ENCODE data around the gene PACS2.

PACS2 gene

GRCh38 chr14:105369653-105370040, 55.1 kb downstream of the PACS2 start:
- no peak for DNase-seq (ENCODE audit: low read depth)

DNA sequence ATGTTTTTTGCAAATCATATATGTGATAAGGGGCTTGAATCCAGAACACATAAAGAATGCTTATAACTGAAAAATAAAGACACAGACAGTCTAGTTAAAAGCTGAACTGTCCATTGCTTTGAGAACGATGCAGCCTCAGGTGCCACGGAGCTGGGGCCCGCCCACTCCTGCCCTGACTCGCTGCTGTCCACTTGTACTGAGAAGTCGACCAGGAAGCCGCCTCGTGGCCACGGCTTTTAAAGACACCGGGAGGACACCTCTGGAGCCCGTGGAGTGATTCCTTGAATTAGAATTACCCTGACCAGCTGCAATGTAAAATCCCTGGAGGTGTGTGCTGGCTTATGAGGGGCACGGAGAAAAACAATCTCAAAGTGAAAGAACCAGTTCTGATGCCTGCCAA, 59.8 kb downstream of the PACS2 start:
- no peak for DNase-seq (ENCODE audit: low read depth)

DNA sequence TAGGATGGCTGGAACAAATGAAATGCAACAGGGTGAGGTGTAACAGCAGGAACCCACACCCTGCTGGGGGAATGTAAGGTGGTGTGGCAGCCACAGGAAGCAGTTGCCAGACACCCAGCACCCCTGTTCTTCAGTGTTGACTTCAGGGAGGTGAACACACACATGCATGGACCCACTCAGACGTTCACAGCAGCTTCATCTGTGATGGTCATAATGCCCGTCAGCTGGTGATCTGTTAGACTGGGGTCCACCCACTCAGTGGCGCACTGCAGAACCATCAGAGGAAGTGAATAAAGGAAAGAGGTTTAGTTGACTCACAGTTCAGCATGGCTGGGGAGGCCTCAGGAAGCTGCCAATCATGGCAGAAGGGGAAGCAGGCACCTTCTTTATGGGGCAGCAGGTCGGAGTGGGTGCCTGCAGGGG, 61.1 kb downstream of the PACS2 start:
- peak; percentile 12 for DNase-seq (ENCODE audit: low read depth)

DNA sequence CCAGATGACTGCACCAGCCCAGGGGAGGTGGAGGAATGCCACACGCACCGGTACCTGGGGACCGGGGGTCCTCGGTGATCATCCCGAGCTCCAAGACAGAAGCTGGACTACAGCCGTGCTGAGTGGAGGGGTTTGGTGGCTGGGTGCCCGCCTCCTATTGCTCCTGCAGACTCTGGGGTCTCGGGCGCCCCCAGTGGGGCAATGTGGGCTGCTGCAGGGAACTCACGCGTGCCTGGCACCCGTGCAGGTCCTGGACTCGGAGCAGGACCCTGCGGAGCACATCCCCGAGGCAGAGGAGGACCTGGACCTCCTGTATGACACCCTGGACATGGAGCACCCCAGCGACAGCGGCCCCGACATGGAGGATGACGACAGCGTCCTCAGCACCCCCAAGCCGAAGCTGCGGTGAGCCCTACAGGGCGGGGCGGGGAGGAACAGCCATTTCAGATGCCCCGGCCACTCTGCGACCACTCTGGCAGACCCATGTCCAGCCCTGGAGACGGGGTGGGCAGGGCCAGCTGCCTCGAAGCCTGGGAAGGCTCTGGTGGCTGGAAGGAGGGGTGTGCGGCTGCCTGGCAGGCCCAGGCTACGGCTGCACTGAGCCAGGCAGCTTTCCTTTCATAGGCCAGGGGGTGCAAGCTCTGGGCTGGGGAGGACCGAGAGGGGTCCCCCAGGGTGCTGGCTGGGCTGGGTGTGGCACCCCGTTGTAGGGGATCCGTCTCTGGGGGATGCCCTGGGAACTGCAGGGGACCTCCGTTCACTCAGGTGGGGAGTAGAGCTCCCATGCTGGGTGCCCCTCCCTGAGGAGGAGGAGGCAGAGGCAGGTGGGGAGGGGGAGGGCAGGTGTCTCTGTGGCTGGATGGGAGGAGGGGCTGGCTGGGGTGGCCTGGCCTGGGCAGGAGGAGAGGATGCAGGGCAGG, 62.2 kb downstream of the PACS2 start:
- DNase-seq (ENCODE audit: low read depth) = no peak

- DNase-seq (ENCODE audit: low read depth) = no peak
Observed at GRCh38 chr14:105377555-105378182, 63.1 kb downstream of the PACS2 start.

DNA sequence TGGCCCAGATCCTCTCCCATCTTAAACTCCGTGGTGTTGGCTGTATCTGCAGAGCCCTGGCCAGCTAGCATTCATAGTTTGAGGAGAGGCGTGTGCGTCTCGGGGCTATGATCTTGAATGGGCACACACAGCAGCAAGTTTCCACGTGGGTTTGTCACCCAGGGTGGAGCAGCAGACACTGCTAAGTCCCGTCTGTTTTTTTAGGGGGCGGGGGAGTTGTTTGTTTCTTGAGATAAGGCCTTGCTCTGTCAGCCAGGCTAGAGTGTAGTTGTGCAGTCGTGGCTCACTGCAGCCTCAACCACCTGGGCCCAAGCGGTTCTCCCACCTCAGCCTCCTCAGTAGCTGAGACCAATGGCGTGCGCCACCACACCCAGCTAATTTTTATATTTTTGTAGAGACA, 63.7 kb downstream of the PACS2 start:
- no peak for DNase-seq (ENCODE audit: low read depth)

GRCh38 chr14:105378873-105379685, 64.5 kb downstream of the PACS2 start:
- no peak for DNase-seq (ENCODE audit: low read depth)

DNA sequence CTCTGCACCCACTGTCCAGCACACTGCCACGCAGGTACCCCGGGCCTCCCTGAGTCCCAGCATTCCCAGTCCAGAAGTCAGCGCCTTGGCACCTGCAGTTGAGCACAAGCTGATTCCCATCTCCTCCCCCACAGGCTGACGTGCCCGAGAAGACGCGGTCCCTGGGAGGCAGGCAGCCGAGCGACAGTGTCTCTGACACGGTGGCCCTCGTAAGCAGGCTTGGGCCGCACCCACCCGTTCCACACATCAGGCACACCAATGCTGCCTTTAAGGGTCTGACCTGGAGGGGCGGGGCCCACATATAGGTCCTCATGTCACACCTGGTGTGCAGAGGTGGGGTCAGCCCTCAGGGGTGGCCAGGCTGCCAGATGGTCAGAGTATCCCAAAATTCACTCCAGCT, 65.4 kb downstream of the PACS2 start:
- DNase-seq (ENCODE audit: low read depth) = no peak

- DNase-seq (ENCODE audit: low read depth) = no peak
Observed at GRCh38 chr14:105380756-105381155, 66.2 kb downstream of the PACS2 start.

DNA sequence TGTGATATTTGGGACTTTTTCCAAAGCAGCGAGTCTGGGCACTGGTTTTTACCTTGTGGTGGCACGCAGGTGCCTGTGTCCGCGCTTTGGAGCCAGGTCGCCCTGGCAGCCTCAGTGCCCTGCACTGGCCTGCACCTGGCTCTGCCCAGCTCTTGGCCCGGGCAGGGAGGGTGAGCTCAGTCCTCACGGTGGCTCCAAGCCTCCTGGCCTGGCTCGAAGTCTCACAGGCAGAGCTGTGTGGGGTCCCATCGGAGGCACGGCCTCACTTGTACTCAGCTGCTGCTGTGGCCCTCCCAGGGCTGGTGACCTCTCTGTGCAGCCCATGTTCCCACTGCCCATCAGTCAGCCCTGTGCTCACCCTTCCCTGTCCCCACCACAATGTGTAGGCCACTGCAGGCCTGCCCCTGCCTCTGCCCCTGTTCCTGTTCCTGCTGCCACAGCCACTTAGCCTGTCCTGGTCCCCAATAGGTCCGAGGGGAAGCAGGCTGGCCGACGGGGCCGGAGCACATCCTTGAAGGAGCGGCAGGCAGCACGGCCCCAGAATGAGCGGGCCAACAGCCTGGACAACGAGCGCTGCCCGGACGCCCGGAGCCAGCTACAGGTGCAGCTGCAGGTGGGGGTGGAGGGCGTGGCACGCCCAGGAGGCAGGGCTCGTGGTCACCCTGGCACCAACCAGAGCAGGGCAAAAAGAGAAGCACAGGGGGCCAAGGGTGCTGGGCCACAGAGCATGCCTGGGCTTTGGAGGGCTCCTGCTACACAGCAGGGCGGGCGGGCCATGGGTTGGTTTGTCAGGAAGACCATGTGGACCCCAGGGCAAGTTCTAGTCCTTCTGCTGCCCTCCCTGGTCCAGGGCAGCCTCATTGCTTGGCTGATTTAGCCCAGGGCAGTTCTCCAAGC, 67.1 kb downstream of the PACS2 start:
- DNase-seq (ENCODE audit: low read depth) = no peak

DNA sequence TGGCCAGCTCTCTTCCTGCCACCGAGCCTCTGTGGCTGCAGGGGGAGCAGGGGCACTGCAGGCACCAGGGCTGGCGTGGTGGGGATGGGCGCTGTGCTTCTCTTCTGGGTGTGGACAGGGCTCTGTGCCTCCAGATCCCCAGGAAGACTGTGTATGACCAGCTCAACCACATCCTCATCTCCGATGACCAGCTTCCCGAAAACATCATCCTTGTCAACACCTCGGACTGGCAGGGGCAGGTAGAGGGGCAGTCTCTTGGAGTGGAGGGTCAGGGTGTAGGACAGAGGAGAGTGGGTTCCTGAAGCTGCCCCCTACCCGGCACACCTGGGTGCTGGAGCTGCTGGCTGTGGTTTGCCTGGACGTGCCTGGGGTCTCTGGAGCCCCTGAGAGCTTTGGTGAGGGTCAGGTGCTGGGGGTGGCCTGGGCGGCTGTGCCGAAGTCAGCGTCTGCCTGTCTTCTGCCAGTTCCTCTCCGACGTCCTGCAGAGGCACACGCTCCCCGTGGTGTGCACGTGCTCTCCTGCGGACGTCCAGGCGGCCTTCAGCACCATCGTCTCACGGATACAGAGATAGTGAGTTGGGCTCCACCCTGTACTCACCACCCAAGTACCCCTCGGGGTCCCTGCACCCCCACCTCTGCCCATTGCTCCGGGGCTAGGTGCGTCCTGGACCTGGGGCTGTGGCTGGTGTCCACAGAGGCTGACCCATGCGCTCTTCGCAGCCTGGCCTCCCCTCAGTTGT, 68.0 kb downstream of the PACS2 start:
- DNase-seq (ENCODE audit: low read depth) = no peak

DNA sequence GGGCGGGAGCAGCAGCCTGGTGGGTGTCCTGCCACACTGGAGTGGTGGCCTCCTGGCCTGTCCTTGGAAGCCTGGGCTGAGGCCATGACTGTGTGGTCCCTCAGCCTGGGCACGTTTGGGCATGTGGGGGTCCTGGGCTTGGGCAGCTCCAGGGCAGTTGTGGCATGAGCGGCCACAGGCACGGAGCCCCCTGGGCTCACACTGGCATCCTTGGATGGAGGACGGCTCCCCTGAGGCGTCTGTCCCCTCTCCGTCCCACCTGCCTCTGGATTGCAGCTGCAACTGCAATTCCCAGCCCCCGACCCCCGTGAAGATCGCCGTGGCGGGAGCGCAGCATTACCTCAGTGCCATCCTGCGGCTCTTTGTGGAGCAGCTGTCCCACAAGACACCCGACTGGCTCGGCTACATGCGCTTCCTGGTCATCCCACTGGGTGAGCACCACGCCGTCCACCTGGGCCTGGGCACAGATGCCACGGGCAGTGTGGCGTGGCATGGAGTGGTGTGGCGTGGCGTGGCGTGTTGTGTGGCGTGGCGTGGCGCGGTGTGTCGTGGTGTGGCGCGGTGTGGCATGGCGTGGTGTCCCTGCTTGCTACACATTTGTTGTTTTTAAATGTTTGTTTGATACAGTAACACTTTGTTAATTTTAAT, 68.7 kb downstream of the PACS2 start:
- DNase-seq (ENCODE audit: low read depth) = no peak

DNA sequence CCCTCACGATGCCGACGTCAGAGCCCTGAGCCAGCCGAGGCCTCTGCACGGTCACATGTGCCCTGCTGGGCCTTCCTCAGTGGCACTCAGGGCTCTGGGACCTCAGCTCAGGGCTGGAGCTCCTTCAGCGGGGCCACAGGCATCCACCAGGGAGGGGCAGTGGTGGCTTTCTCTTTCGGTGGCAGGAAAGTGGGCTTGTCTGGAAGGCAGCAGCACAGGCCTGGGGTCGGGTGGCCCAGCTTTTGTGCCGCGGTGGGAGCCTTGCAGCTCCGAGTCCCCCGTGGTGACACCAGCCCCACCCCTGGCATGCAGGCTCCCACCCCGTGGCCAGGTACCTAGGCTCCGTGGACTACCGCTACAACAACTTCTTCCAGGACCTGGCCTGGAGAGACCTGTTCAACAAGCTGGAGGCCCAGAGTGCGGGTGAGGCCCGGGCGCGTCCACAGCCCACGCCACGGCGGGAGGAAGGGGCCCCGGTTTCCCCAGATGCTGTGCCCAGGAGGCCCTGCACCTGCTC, 69.6 kb downstream of the PACS2 start:
- DNase-seq (ENCODE audit: low read depth) = no peak

DNA sequence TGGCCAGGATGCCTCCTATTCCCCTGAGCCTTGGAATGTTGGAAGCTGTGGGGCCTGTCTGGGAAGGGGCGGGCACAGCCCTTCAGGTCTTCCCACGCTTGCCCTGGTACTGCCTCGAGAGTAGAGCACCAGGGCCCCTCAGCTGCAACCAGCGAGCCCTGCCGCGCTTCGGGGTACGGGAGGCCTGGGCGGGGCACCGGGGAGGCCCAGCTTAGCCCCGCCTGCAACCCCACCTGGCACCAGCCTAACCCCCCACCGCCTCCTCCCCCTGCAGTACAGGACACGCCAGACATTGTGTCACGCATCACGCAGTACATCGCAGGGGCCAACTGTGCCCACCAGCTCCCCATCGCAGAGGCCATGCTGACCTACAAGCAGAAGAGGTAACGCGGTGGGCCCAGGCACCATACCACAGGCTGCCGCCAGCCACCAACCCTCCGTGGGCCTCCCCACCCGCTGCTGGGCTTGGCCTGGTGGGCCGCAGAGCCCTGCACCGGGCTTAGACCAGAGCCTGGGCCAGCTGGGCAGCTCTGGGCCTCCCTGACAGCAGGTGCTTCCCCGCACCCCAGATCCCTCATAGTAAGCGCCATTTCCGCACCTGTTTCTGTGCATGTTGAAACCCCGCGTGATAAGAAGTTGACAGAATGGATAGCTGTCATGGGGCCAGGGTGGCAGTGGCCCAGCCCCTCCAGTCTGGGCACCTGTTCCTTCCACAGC, 70.2 kb downstream of the PACS2 start:
- no peak for DNase-seq (ENCODE audit: low read depth)

DNA sequence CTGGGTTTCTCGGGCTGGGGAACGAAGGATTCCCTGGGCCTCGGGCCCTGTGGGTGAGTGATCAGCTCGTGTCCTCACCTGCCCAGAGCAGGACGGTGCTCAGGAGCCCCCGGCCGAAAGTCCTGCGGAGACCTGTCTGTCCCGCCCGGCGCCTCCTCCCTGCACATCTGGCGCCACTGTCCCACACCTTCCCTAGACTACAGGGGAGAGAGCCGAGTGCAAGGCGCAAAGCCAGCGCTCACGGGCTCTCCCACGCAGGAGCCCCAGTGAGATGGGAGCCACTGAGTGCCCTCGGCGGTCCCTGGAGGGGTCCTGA, 70.7 kb downstream of the PACS2 start:
- DNase-seq (ENCODE audit: low read depth) = no peak

GRCh38 chr14:105385698-105386365, 71.3 kb downstream of the PACS2 start:
- DNase-seq (ENCODE audit: low read depth) = no peak

DNA sequence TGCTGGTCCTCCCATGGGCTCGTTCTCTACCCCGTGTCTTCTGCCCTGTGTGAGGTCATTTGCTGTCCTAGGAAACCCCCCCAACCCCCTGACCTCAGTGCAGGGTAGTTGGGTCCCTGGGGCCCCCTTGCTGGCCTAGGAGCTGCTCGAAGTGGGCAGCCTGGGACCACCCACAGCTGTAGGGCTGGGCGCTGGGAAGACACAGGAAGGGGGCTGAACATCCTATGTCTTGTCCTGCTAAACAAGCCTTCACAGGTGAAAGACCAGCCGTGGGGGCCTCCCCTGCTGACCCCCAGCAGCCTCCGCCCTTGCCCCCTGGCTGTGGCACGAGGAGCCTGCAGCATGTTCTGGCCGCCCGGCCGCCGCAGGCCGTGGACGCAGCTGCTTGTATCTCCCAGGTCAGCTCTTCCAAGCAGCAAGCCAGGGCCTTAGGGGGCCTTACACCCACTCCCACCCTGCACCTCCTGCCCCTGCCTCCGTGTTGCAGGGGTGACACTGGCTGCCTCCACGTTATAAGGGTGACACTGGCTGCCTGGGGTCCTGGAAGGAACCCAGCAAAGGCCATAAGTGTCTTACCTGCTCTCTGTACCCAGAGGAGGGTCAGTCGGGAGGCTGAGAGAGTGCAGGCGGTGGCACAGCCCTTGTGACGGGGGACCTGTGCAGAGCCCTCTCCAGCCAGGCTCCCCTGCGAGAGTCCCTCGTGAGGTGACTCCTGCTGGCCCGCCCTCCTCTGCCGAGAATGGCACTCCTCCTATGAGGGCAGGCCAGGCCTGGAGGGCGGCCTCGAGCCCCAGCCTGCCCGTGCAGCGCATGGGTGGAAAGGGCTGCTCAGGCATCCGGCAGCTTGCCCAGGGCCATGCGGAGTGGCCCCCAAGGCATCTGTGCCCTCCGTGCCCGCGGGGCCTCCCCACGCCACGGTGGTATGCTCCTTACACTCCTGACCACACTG, 72.3 kb downstream of the PACS2 start:
- no peak for DNase-seq (ENCODE audit: low read depth)

DNA sequence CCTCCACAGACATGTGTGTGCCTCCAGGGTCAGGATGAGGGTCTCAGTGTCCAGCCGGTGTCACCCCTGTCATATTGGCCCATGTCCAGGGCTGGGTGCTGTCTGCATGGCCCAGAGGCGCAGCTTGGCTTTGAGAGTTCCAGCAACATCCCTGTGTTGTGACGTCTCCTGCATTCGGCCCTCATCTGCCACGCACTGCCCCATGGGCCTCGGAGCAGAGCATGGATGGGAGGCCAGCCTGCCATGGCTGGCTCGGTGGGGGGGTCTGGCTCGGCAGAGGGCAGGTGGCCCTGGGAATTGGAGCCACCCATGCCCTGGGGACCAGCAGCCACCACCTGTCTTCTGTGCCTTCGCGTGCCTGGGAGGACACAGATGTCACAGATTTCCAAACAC, 73.0 kb downstream of the PACS2 start:
- no peak for DNase-seq (ENCODE audit: low read depth)
